ENCODE data around the gene CMTM3.
"Not testable (repeated sequence)": the region's sequence is repeated elsewhere in the genome, so short reads cannot be mapped to it uniquely, and the experiment has no call there.

CMTM3 gene

GRCh38 chr16:66637806-66638205 lies 33.3 kb downstream of the CMTM3 start:
- no peak for DNase-seq

- DNase-seq: no peak
Measured at GRCh38 chr16:66639091-66639885, 34.8 kb downstream of the CMTM3 start.

- no peak for DNase-seq
Measured at GRCh38 chr16:66640724-66641314, 36.3 kb downstream of the CMTM3 start.

GRCh38 chr16:66641387-66641786 lies 36.9 kb downstream of the CMTM3 start:
- DNase-seq: no peak

GRCh38 chr16:66647866-66648265 lies 43.4 kb downstream of the CMTM3 start:
- DNase-seq: no peak

GRCh38 chr16:66649167-66649566 lies 44.7 kb downstream of the CMTM3 start:
- no peak for DNase-seq

GRCh38 chr16:66649636-66650205 lies 45.2 kb downstream of the CMTM3 start:
- no peak for DNase-seq

- DNase-seq: no peak
Measured at GRCh38 chr16:66650707-66651473, 46.4 kb downstream of the CMTM3 start.

- no peak for DNase-seq
Measured at GRCh38 chr16:66651474-66651765, 46.9 kb downstream of the CMTM3 start.

- no peak for DNase-seq
Measured at GRCh38 chr16:66651965-66652364, 47.5 kb downstream of the CMTM3 start.

- DNase-seq: no peak
Measured at GRCh38 chr16:66652661-66653360, 48.3 kb downstream of the CMTM3 start.

- no peak for DNase-seq
Measured at GRCh38 chr16:66653581-66654350, 49.3 kb downstream of the CMTM3 start.

GRCh38 chr16:66656547-66656946 lies 52.0 kb downstream of the CMTM3 start:
- no peak for DNase-seq

GRCh38 chr16:66658143-66658859 lies 53.8 kb downstream of the CMTM3 start:
- no peak for DNase-seq

- no peak for DNase-seq
Measured at GRCh38 chr16:66658860-66659190, 54.3 kb downstream of the CMTM3 start.

- DNase-seq: no peak
Measured at GRCh38 chr16:66660422-66661209, 56.1 kb downstream of the CMTM3 start.

GRCh38 chr16:66661210-66661560 lies 56.7 kb downstream of the CMTM3 start:
- DNase-seq: no peak

GRCh38 chr16:66661671-66662346 lies 57.3 kb downstream of the CMTM3 start:
- not testable (repeated sequence) for DNase-seq

GRCh38 chr16:66662445-66663194 lies 58.1 kb downstream of the CMTM3 start:
- DNase-seq: no peak

Data from cortex of kidney (tissue), 1 donor.